Astrocyte (in vitro differentiated cells and primary cell): ENCODE measurements around the gene PANX2. TPM values are rescaled to one million over a fixed set of nuclear protein-coding genes. Genes with fewer than 3 reads are reported as not detected.

Source experiments
- DNase-seq: peaks from one replicate; pipeline ENCODE4 v3.0.0-alpha.2; 2010; ENCODE audit warnings: low read depth
- FAIRE-seq: peaks from 2 replicates; lab custom pipeline; 2011; peaks lifted over from hg19 to GRCh38; lab: Jason Lieb, UNC
- H2AFZ ChIP-seq: 2 replicates; pipeline ENCODE4 v1.6.0; 2012; ENCODE audit warnings: low read depth, low read length, inconsistent platforms
- H3K27ac ChIP-seq: 2 replicates; pipeline ENCODE4 v1.5.1; 2011; ENCODE audit warnings: low read depth, low read length, inconsistent platforms
- H3K27me3 ChIP-seq: 2 replicates; pipeline ENCODE4 v1.6.0; 2011; ENCODE audit warnings: low read length, inconsistent platforms; ENCODE audit not compliant: insufficient read depth
- H3K36me3 ChIP-seq: 2 replicates; pipeline ENCODE4 v1.5.1; 2011; ENCODE audit warnings: low read length, inconsistent platforms; ENCODE audit not compliant: insufficient read depth
- H3K4me1 ChIP-seq: 2 replicates; pipeline ENCODE4 v1.5.1; 2011; ENCODE audit warnings: low read length, inconsistent platforms; ENCODE audit not compliant: insufficient read depth
- H3K4me2 ChIP-seq: 2 replicates; pipeline ENCODE4 v1.6.0; 2012; ENCODE audit warnings: low read length, inconsistent platforms
- H3K4me3 ChIP-seq: 2 replicates; pipeline ENCODE4 v1.5.1; 2011; ENCODE audit warnings: low read depth, mild to moderate bottlenecking, low read length, inconsistent platforms; ENCODE audit not compliant: insufficient read depth
- H3K79me2 ChIP-seq: 2 replicates; pipeline ENCODE4 v1.6.0; 2012; ENCODE audit warnings: mild to moderate bottlenecking, low read length, inconsistent platforms; ENCODE audit not compliant: insufficient read depth
- H3K9ac ChIP-seq: 2 replicates; pipeline ENCODE4 v1.6.0; 2012; ENCODE audit warnings: mild to moderate bottlenecking, low read length, inconsistent platforms
- H3K9me3 ChIP-seq: 2 replicates; pipeline ENCODE4 v1.5.1; 2012; ENCODE audit warnings: low read depth, mild to moderate bottlenecking, low read length, inconsistent platforms; ENCODE audit not compliant: insufficient read depth
- H4K20me1 ChIP-seq: 2 replicates; pipeline ENCODE4 v1.6.0; 2012; ENCODE audit warnings: low read length, inconsistent platforms; ENCODE audit not compliant: insufficient read depth
- H3K27ac Mint-ChIP-seq: one replicate; pipeline ENCODE4 v1.8.0; 2021; ENCODE audit warnings: mild to moderate bottlenecking, mixed read lengths; ENCODE audit not compliant: unreplicated experiment
- H3K27me3 Mint-ChIP-seq: one replicate; pipeline ENCODE4 v1.8.0; 2021; ENCODE audit warnings: low read depth, mixed read lengths; ENCODE audit not compliant: unreplicated experiment
- H3K36me3 Mint-ChIP-seq: one replicate; pipeline ENCODE4 v1.8.0; 2021; ENCODE audit warnings: low read depth, mixed read lengths; ENCODE audit not compliant: unreplicated experiment
- H3K4me1 Mint-ChIP-seq: one replicate; pipeline ENCODE4 v1.8.0; 2021; ENCODE audit warnings: low read depth, mixed read lengths; ENCODE audit not compliant: unreplicated experiment
- H3K4me3 Mint-ChIP-seq: one replicate; pipeline ENCODE4 v1.8.0; 2021; ENCODE audit warnings: mild to moderate bottlenecking, moderate library complexity, mixed read lengths; ENCODE audit not compliant: unreplicated experiment
- H3K9me3 Mint-ChIP-seq: one replicate; pipeline ENCODE4 v1.8.0; 2021; ENCODE audit warnings: mild to moderate bottlenecking, mixed read lengths; ENCODE audit not compliant: unreplicated experiment
- EZH2 ChIP-seq: IDR thresholded peaks from 2 replicates; pipeline ENCODE4 v1.6.1; 2012; ENCODE audit warnings: mild to moderate bottlenecking, low read length, inconsistent platforms; ENCODE audit not compliant: insufficient read depth
- total RNA-seq: library from RNA; stranded (reverse); gene quantifications from 2 replicates; pipeline ENCODE4 v1.2.1, GENCODE V29; 2021
- TF ChIP-seq, protein P1 (sequence below): IDR thresholded peaks from 2 replicates; pipeline ENCODE4 v1.5.1; 2011; ENCODE audit warnings: low read depth, mild to moderate bottlenecking, inconsistent platforms, low read length, moderate library complexity; ENCODE audit not compliant: insufficient read depth

Gene PANX2
- total RNA-seq, 1 donor from 2014 or later = 2.3 TPM

DNA sequence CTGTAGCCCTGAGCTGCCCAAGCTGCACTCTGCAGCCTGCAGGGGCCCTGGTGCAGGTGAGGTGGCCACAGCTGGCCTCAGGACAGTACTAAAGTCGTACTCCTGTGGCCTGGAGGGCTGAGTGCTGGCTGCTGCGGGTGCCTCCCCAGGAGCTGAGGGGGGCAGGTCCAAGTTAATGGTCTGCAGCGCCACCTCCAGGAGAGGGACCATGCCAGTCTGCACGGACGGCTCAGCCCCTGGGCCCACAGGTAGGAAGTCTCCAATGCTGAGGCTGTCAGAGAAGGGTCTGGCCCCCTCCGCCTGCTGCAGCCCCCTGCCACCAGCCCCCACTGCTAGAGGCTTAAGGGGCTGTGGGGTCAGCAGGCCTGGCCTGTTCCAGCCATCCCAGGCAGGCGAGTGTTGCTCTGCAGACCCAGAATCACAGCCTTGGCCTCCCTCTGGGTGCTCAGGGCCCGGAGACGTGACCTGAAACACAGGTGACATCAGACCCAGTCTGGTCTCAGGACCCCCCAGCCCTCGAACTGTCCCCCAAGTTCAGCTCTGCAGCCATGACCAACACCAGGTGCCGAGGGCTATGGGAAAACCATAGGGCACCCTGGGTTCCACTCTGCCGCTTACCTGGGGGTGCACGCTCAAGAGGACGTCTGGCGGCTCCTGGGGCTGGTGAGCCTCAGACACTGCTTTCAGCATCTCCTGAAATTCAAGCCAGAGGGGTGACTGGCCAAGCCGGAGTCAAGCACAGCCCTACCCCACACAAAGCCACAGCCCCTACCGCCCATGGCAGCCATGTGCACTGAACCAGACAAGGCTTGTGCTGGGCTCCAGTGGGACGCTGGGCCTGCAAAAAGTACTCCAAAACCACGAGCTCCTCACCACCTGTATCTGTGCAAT is 51.1 kb downstream of the PANX2 start:
- Mint-ChIP-seq H3K9me3 (no peaks in the 10 kb centered on the region), H3K27ac (no peak overlapping the region)

DNA sequence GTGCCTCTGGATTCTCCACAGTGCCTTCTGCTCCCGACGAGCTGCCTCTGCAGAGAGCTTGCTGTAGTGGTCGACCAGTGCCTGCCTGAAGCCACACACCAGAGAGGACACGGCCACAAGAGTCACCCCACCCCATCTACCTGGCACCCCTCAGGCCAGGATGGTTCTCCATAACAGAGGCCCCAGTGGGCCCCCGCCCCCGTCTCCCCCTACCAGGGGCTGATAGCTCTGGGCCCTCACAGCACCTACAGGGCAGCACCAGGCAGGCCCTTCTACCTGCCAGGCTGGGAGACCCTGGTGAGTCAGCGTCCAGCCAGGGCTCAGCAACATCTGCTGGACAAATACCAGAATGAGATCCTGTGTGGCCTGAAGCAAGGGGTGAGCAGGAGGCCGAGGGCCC is 52.0 kb downstream of the PANX2 start:
- no peak overlapping the region for H3K9ac ChIP-seq
- H3K79me2 ChIP-seq = no peaks in the 10 kb centered on the region
- Mint-ChIP-seq H3K4me3 (no peak overlapping the region), H3K36me3 (peaks cover 11% of the 10 kb centered on the region), H3K27me3 (no peaks in the 10 kb centered on the region), H3K4me1 (peaks cover 2% of the 10 kb centered on the region), H3K9me3 (no peaks in the 10 kb centered on the region), H3K27ac (no peak overlapping the region)
- no peak for TF ChIP-seq EZH2
- TF ChIP-seq, protein P1, sequence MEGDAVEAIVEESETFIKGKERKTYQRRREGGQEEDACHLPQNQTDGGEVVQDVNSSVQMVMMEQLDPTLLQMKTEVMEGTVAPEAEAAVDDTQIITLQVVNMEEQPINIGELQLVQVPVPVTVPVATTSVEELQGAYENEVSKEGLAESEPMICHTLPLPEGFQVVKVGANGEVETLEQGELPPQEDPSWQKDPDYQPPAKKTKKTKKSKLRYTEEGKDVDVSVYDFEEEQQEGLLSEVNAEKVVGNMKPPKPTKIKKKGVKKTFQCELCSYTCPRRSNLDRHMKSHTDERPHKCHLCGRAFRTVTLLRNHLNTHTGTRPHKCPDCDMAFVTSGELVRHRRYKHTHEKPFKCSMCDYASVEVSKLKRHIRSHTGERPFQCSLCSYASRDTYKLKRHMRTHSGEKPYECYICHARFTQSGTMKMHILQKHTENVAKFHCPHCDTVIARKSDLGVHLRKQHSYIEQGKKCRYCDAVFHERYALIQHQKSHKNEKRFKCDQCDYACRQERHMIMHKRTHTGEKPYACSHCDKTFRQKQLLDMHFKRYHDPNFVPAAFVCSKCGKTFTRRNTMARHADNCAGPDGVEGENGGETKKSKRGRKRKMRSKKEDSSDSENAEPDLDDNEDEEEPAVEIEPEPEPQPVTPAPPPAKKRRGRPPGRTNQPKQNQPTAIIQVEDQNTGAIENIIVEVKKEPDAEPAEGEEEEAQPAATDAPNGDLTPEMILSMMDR = no peak
- DNase-seq (no peak), FAIRE-seq (no peak)
- no peak overlapping the region for H3K4me3 ChIP-seq
- no peaks in the 10 kb centered on the region for H3K4me1 ChIP-seq
- H3K27ac ChIP-seq = no peak overlapping the region
- H3K36me3 ChIP-seq = peaks cover 7% of the 10 kb centered on the region
- H4K20me1 ChIP-seq = peaks cover 52% of the 10 kb centered on the region
- no peak overlapping the region for H2AFZ ChIP-seq
- H3K4me2 ChIP-seq = no peak overlapping the region
- no peaks in the 10 kb centered on the region for H3K27me3 ChIP-seq
- H3K9me3 ChIP-seq = no peaks in the 10 kb centered on the region

More for the DNA sequence above, 51.1 kb downstream of the PANX2 start:
- peaks cover 44% of the 10 kb centered on the region for H4K20me1 ChIP-seq
- Mint-ChIP-seq H3K4me3 (no peak overlapping the region), H3K4me1 (peaks cover 2% of the 10 kb centered on the region), H3K27me3 (no peaks in the 10 kb centered on the region), H3K36me3 (peaks cover 11% of the 10 kb centered on the region)
- FAIRE-seq (no peak), DNase-seq (no peak)
- H2AFZ ChIP-seq = no peak overlapping the region
- no peaks in the 10 kb centered on the region for H3K9me3 ChIP-seq
- no peaks in the 10 kb centered on the region for H3K79me2 ChIP-seq
- H3K9ac ChIP-seq = no peak overlapping the region
- TF ChIP-seq, protein P1 = no peak
- no peaks in the 10 kb centered on the region for H3K27me3 ChIP-seq
- no peaks in the 10 kb centered on the region for H3K4me1 ChIP-seq
- no peak overlapping the region for H3K4me2 ChIP-seq
- no peak overlapping the region for H3K27ac ChIP-seq
- peaks cover 7% of the 10 kb centered on the region for H3K36me3 ChIP-seq
- H3K4me3 ChIP-seq = no peak overlapping the region

DNA sequence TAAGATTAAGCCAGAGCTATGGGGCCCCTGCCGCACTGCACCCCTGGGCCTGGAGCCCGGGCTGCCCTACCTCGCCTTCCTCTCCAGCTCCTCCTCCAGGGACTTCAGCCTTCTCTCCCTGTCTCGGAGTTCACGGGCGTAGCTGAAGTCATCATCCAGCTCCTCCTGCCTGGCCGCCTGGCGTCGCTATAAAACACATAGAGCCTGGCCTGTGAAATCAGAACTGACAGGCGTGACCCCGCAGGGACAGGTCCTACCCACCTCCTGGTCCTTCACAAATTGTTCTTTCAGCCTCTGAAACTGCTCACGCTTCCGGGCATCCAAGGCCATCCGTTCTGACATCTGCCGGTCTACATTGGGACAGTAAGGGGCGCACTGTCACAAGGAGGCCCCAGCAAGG is 53.5 kb downstream of the PANX2 start:
- no peaks in the 10 kb centered on the region for H3K9me3 Mint-ChIP-seq
- no peaks in the 10 kb centered on the region for H3K4me1 ChIP-seq
- no peak for TF ChIP-seq EZH2
- TF ChIP-seq, protein P1 = no peak
- peaks cover 45% of the 10 kb centered on the region for H4K20me1 ChIP-seq
- DNase-seq = no peak
- H3K79me2 ChIP-seq = no peaks in the 10 kb centered on the region
- H3K27ac ChIP-seq = no peak overlapping the region
- H3K27ac Mint-ChIP-seq = no peak overlapping the region
- H3K4me3 ChIP-seq = no peak overlapping the region
- peaks cover 7% of the 10 kb centered on the region for H3K36me3 ChIP-seq
- H3K9ac ChIP-seq = no peak overlapping the region
- no peaks in the 10 kb centered on the region for H3K9me3 ChIP-seq
- no peaks in the 10 kb centered on the region for H3K27me3 Mint-ChIP-seq
- peaks cover 15% of the 10 kb centered on the region for H3K36me3 Mint-ChIP-seq
- H3K4me2 ChIP-seq = no peak overlapping the region
- peaks cover 2% of the 10 kb centered on the region for H3K4me1 Mint-ChIP-seq
- FAIRE-seq = no peak
- no peaks in the 10 kb centered on the region for H3K27me3 ChIP-seq
- no peak overlapping the region for H3K4me3 Mint-ChIP-seq
- no peak overlapping the region for H2AFZ ChIP-seq
